Stomach smooth muscle (tissue), 2 donors: ENCODE measurements around the gene CIDEA.

Experiments used
- H3K27ac ChIP-seq: one replicate; pipeline ENCODE4 v1.7.0; 2013; ENCODE audit warnings: mild to moderate bottlenecking, low read length, inconsistent platforms
- H3K27me3 ChIP-seq, 2 donors: one replicate each; pipeline ENCODE4 v1.7.0; 2013; ENCODE audit warnings: low read length in 2 of 2; ENCODE audit not compliant: insufficient read depth in 2 of 2, control insufficient read depth in 1 of 2
- H3K36me3 ChIP-seq, 2 donors: one replicate each; pipeline ENCODE4 v1.7.0; 2013; ENCODE audit warnings: low read length in 2 of 2; ENCODE audit not compliant: control insufficient read depth in 2 of 2, insufficient read depth in 2 of 2
- H3K4me1 ChIP-seq: one replicate; pipeline ENCODE4 v1.7.0; 2013; ENCODE audit warnings: low read length; ENCODE audit not compliant: control insufficient read depth, insufficient read depth
- H3K4me3 ChIP-seq, 2 donors: one replicate each; pipeline ENCODE4 v1.7.0; 2013; ENCODE audit warnings: low read length in 2 of 2
- H3K9ac ChIP-seq, 2 donors: one replicate each; pipeline ENCODE4 v1.7.0; 2013; ENCODE audit warnings: low read length in 2 of 2, mild to moderate bottlenecking in 1 of 2
- H3K9me3 ChIP-seq, 2 donors: one replicate each; pipeline ENCODE4 v1.7.0; 2013; ENCODE audit warnings: low read length in 2 of 2; ENCODE audit not compliant: control insufficient read depth in 2 of 2
- donor health status: healthy.
- donor health status: Pancreatic carcinoma.

CIDEA gene

DNA sequence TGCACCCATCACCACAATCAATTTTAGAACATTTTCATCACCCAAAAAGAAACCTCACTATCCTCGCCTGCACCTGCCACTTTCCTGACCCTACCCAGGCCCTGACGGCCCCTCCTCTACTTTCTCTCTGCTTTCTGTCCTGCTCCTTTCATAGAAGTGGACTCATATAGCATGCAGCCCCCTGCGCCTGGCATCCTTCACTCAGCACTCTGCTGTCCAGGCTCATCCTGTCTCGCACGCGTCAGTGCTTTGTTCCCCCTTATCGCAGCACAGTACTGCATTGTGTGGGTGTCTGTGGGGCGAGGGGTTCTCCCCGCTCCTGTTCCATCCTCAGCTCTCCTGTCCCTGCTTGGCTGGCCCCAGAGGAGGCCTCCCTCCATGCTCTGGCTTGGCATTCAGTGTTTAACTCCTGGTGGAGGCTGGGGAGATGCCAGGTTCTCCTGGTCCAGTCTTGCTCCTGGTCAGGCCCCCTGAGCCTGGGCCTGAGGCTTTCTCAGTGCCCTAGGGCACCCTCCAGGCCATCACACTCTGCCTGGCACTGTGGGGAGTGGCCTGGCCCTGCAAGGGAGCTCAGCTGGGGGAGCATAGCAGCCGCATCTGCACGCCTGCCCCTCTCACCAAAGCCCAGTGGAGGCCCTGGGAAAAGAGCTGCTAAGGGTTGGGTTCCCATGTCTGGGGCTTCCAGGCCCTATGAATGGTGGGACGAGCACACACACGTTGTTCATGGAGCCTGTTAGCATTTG is 47.3 kb downstream of the CIDEA start:
- H3K27me3 ChIP-seq = no peaks in the 10 kb centered on the region
- H3K9ac ChIP-seq = no peak overlapping the region
- no peak overlapping the region for H3K27ac ChIP-seq
- peaks cover 16% of the 10 kb centered on the region for H3K4me1 ChIP-seq
- no peaks in the 10 kb centered on the region for H3K9me3 ChIP-seq
- no peak overlapping the region for H3K4me3 ChIP-seq
- H3K36me3 ChIP-seq = no peaks in the 10 kb centered on the region

DNA sequence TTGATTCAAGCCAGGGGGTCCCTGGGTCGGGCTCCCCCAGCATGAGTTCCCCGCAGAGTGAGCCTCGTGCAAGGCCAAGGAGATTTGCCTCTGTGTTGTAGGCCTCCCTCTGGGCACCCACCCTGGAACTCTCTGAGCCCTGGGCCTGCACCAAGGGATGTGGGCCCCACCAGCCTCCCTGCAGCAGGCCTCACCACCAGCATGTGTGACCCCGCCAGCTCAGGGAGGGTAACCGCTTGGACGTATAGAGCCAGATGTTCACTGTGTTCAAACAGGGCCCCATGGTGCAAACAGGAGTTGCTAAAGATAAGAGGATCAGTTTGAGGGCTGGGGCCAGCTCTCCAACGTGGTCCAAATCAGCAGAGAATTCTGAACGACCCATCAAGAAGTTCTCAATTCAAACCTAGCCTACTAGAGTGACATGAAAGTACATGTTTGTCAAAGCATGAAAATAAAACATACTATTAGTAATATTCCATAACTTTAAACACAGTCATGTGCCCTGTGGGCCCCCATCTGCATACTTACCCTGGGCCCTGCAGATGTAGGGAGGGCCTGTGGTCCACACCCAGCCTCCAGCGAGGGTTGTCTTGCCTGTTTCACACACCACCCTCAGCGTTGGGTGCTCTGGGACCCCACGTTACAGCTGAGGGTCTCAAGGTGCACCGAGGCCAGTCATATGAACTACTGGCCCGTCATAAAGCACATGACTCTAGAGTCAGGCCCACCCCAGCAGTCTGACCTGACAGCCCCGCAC is 48.4 kb downstream of the CIDEA start:
- H3K27me3 ChIP-seq = no peaks in the 10 kb centered on the region
- H3K27ac ChIP-seq = no peak overlapping the region
- no peaks in the 10 kb centered on the region for H3K36me3 ChIP-seq
- no peak overlapping the region for H3K4me3 ChIP-seq
- H3K4me1 ChIP-seq = peaks cover 25% of the 10 kb centered on the region
- no peaks in the 10 kb centered on the region for H3K9me3 ChIP-seq
- H3K9ac ChIP-seq = no peak overlapping the region

DNA sequence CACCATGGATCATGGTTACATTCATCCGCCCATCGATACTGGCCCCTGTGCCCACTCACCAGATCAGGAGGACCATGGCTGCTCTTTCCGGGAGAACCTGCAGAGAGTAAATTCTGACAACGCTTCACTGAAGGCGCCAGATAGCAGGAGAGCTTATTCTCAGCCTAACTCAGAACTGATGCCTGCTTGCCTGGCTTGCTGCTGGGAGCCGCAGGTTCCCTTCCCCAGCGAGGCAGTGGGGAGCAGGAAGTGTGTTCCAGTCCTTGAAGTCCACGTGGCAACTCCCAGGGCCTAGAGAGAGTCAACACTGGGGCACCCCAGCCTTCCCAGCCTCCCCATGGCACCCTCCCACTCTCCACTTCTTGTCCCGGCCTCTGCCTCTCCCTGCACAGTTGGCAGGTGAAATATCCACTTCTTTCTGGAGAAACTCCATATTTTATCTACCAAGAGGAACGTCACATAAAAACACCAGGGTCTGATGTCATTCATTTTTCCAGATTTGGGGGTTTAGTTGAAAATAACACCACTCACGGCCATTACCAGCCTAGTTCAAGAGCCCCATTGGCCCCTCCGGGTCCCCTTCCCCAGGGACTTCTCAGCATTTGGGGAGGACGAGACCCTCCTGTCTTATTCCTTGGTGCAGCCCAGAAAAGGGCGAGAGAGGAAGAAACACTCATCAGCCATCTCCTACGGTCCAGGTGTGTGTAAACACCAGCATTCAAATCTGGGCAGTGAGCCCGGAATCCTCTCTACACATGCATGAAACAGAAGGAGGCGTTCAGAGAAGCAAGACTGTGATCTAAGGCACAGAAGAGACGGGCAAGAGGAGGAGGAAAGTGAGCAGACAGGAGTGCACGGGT is 50.4 kb downstream of the CIDEA start:
- Histone ChIP-seq H3K4me3 (peak overlapping the region in 1 of 2 donors; percentile 29), H3K27me3 (no peaks in the 10 kb centered on the region), H3K9ac (no peak overlapping the region), H3K27ac (no peak overlapping the region), H3K9me3 (no peaks in the 10 kb centered on the region), H3K4me1 (peaks cover 28% of the 10 kb centered on the region), H3K36me3 (peaks cover 0 to 2% of the 10 kb centered on the region in 2 donors)

GRCh38 chr18:12305211-12305610 is 51.0 kb downstream of the CIDEA start:
- Histone ChIP-seq H3K27ac (no peak overlapping the region), H3K4me1 (peaks cover 33% of the 10 kb centered on the region), H3K9ac (no peak overlapping the region), H3K36me3 (peaks cover 2 to 4% of the 10 kb centered on the region in 2 donors), H3K9me3 (no peaks in the 10 kb centered on the region), H3K4me3 (peak overlapping the region in 1 of 2 donors; percentile 29), H3K27me3 (no peaks in the 10 kb centered on the region)

DNA sequence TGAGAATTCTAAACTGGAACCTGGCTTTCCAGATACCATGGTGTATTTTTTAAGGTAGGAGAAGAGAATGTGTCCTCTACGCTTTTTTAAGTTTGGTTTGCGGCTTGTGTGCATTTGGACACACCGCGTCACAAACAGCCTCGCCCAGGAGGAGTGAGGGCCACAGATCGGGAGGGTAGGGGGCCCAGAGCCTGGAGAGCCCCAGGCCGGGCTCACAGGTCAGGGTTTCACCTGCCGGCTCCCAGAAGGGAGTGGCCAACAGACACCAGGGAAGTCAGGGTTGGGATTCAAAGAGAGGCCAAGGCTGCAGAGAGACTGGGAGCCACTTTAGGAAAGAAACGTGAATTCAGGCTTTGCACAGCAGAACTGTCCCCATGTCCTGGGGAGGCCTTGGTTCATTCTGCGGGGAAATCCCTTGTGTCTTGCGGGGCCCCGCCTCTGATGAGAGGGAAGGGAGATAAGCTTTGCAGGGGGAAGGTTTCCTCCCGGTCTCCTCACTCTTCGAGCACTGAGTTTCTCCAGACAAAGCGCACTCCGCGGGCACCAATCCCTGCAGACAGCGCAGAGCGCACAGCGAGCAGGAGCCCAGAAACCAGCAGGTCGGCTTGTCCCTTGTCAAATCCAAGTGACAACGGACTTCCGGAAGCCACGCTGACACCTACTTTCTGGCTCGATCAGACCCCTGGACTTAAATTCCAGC is 51.9 kb downstream of the CIDEA start:
- no peaks in the 10 kb centered on the region for H3K27me3 ChIP-seq
- peaks cover 38% of the 10 kb centered on the region for H3K4me1 ChIP-seq
- H3K36me3 ChIP-seq = peaks cover 5 to 8% of the 10 kb centered on the region in 2 donors
- H3K27ac ChIP-seq = peak overlapping the region; percentile 96
- H3K9me3 ChIP-seq = no peaks in the 10 kb centered on the region
- H3K9ac ChIP-seq = peak overlapping the region; percentile 60 to 73
- H3K4me3 ChIP-seq = peak overlapping the region; percentile 90

DNA sequence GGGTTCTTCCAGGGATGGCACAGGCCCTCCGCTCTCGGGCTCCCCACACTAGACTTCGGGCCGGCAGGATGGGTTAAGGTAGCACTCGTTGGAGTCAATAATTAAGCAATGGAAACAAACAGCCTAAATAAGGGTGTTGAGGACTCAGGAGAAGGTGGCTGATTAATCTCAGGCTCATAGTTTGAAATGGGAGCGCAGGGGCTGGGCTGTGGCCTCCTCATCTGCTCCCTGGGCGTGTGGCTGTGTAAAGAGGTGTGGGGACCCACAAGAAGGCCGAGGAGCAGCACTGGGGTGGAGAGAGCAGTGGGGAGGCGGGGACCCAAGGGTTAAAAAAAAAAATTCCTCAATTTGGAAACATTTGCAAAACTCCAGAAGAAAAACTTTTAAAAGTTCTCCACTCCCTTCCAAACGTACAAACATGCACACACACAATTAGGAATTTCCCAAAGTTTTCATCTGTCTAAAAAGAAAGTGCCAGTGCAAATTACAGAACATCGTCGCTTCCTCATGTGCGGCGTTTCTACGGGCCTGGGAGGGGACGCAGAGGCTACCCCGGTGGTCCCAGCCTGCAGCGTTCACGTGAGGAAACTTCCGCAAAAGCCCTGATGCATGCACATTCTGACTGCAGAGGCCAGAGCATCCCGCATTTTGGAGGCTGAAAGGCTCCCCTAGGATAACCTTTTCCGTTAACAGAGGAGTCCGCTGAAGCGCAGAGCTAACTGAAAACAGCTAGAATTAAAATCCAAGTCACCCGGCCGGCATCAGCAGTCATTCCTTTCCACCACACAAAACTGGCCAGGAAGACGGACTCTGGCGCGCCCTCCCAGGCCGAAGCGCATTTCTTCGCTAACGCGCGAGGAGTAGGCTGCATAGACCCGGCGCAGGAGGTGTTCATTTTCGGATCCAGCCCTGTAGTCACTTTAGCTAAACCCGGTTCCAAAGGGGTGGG is 52.9 kb downstream of the CIDEA start:
- H3K4me3 ChIP-seq = peak overlapping the region; percentile 90
- H3K27me3 ChIP-seq = no peaks in the 10 kb centered on the region
- H3K9me3 ChIP-seq = peaks cover 0 to 3% of the 10 kb centered on the region in 2 donors

GRCh38 chr18:12307701-12308385 is 53.7 kb downstream of the CIDEA start, which contains the start of gene TUBB6:
Gene TUBB6 (plus strand): TSS chr18:12308241. CDS start chr18:12308293, 52 bp downstream.
- Histone ChIP-seq H3K4me1 (peaks cover 38% of the 10 kb centered on the region), H3K9ac (peak within 1 kb of the TSS; percentile 89 to 95), H3K36me3 (peaks cover 12 to 18% of the 10 kb centered on the region in 2 donors), H3K27me3 (no peaks in the 10 kb centered on the region), H3K9me3 (peaks cover 0 to 6% of the 10 kb centered on the region in 2 donors), H3K27ac (peak within 1 kb of the TSS; percentile 96), H3K4me3 (peak within 1 kb of the TSS; percentile 90 to 99)

More for the DNA sequence above, 52.9 kb downstream of the CIDEA start:
- Histone ChIP-seq H3K27ac (peak overlapping the region; percentile 96), H3K4me1 (peaks cover 38% of the 10 kb centered on the region), H3K9ac (peak overlapping the region; percentile 60 to 73), H3K36me3 (peaks cover 9 to 13% of the 10 kb centered on the region in 2 donors)

- Histone ChIP-seq H3K4me3 (peak overlapping the region; percentile 90 to 99), H3K27me3 (no peaks in the 10 kb centered on the region), H3K9me3 (peaks cover 0 to 6% of the 10 kb centered on the region in 2 donors), H3K36me3 (peaks cover 17 to 24% of the 10 kb centered on the region in 2 donors), H3K27ac (peak overlapping the region; percentile 96), H3K9ac (peak overlapping the region; percentile 89 to 95), H3K4me1 (peaks cover 38% of the 10 kb centered on the region)
Observed at GRCh38 chr18:12308386-12309100, 54.4 kb downstream of the CIDEA start.
